Upper lobe of left lung (tissue), 4 donors: ENCODE data around the gene LTA4H.
A peak's percentile ranks its signal among the peaks of the same experiment; 100 is the strongest.

Source experiments
- CTCF ChIP-seq, 6 experiments: fragments of 450-650 bp in 4 of 6; fragments of 200-600 bp in 2 of 6; sonication (generic) in 2 of 6; IDR thresholded peaks; one replicate each; pipeline ENCODE4 v1.5.1; 2016 to 2019; ENCODE audit warnings: antibody characterized with exemption in 6 of 6
- EP300 ChIP-seq, 4 donors: sonication (generic); formaldehyde crosslinking; IDR thresholded peaks; one replicate each; pipeline ENCODE4 v1.5.1; 2017; ENCODE audit warnings: antibody characterized with exemption in 4 of 4, control low read depth in 2 of 4

GRCh38 chr12:96048393-96048969, 13.1 kb upstream of the LTA4H start:
- TF ChIP-seq CTCF (IDR thresholded peaks at IDR 0.05) (no peak), EP300 (IDR thresholded peaks at IDR 0.05) (peak in 1 of 4 donors; percentile 21)
